ENCODE results near the gene NCAM1. TPM values are rescaled to one million over a fixed set of nuclear protein-coding genes. Genes with fewer than 3 reads are reported as not detected.

The NCAM1 gene
- total RNA-seq, 1 experiment from 2014 or later = 3.7 TPM

DNA sequence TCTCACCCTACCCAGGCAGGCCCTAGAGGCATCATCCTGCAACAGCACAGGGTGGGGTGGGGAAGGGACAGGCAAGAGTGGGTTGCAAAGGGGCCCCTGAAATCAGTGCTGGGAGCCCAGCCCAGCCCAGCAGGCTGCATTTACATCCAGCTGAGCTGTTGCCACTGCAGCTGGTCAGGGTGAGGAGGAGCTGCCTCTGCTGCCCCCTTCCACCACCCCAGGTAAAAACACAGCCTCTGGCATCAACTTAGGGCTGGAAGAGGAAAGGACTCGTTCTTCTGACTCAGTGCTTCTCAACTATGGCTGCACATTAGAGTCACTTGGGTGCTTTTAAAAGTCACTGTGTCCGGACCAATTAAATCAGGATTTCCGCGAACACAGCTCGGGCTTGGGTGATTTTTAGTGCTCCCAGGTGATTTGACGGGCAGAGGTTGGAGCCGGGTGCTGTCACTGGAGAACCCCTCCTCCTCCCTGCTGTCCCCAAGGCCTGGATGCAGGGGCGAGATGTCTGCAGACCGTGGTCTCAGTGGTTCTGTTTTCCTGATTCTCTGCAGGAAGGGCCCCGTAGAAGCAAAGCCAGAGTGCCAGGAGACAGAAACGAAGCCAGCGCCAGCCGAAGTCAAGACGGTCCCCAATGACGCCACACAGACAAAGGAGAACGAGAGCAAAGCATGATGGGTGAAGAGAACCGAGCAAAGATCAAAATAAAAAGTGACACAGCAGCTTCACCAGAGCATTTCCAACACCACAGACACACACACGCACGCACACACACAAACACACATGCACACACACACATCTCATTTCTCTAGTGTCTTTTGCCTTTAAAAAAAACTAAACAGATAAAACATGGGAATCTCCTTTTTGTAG, 313.7 kb downstream of the NCAM1 start:
- Mint-ChIP-seq H3K9me3 (ENCODE audit: low read depth, unreplicated experiment) (no peaks in the 10 kb centered on the region), H3K4me1 (ENCODE audit: low read depth, unreplicated experiment) (no peaks in the 10 kb centered on the region), H3K27me3 (ENCODE audit: unreplicated experiment) (peaks cover 43% of the 10 kb centered on the region), H3K4me3 (ENCODE audit: low read depth, unreplicated experiment) (no peak overlapping the region), H3K36me3 (ENCODE audit: insufficient read depth, unreplicated experiment) (no peaks in the 10 kb centered on the region), H3K27ac (ENCODE audit: unreplicated experiment) (no peak overlapping the region)
- intact Hi-C loops (cut with micrococcal nuclease; ENCODE audit: unreplicated experiment) = no loop called here
- peak; percentile 11 for DNase-seq
- CTCF ChIA-PET = interaction anchor here (0.6 to 1.0 kb wide), 2 partner anchors 493 to 687 kb away, joined by 3 read pairs; no protein-coding TSS in a partner anchor
- TF ChIP-seq, protein P1, sequence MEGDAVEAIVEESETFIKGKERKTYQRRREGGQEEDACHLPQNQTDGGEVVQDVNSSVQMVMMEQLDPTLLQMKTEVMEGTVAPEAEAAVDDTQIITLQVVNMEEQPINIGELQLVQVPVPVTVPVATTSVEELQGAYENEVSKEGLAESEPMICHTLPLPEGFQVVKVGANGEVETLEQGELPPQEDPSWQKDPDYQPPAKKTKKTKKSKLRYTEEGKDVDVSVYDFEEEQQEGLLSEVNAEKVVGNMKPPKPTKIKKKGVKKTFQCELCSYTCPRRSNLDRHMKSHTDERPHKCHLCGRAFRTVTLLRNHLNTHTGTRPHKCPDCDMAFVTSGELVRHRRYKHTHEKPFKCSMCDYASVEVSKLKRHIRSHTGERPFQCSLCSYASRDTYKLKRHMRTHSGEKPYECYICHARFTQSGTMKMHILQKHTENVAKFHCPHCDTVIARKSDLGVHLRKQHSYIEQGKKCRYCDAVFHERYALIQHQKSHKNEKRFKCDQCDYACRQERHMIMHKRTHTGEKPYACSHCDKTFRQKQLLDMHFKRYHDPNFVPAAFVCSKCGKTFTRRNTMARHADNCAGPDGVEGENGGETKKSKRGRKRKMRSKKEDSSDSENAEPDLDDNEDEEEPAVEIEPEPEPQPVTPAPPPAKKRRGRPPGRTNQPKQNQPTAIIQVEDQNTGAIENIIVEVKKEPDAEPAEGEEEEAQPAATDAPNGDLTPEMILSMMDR (IDR thresholded peaks at IDR 0.05; ENCODE audit: unreplicated experiment) = peak; percentile 21
- no TSS peak for BruUV-seq (replicated peaks)

DNA sequence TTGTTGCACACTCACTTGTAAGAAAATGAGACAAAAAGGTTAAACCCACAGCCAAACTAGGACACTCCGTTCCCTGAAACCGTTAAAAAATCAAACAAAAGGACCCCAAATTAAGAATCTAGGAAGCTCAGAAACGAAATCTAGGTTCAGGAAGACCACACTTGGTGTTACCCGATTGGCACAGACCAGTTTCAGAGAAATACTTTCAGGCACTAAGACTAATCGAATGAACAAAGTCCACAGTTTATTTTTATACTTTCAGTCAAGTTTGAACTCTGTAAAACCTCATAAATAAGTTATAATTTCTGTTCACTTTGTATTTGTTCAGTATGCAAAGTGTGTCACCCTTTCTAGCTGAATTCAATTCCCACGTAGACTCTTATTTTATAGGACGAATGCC, 314.4 kb downstream of the NCAM1 start:
- H3K4me1 Mint-ChIP-seq (ENCODE audit: low read depth, unreplicated experiment) = no peaks in the 10 kb centered on the region
- no peak overlapping the region for H3K27ac Mint-ChIP-seq (ENCODE audit: unreplicated experiment)
- no peak overlapping the region for H3K4me3 Mint-ChIP-seq (ENCODE audit: low read depth, unreplicated experiment)
- peaks cover 37% of the 10 kb centered on the region for H3K27me3 Mint-ChIP-seq (ENCODE audit: unreplicated experiment)
- H3K36me3 Mint-ChIP-seq (ENCODE audit: insufficient read depth, unreplicated experiment) = no peaks in the 10 kb centered on the region
- intact Hi-C loops (cut with micrococcal nuclease; ENCODE audit: unreplicated experiment) = no loop called here
- CTCF ChIA-PET = no interaction called here
- TF ChIP-seq, protein P1 (IDR thresholded peaks at IDR 0.05; ENCODE audit: unreplicated experiment) = no peak
- no TSS peak for BruUV-seq (replicated peaks)
- DNase-seq = no peak
- no peaks in the 10 kb centered on the region for H3K9me3 Mint-ChIP-seq (ENCODE audit: low read depth, unreplicated experiment)

DNA sequence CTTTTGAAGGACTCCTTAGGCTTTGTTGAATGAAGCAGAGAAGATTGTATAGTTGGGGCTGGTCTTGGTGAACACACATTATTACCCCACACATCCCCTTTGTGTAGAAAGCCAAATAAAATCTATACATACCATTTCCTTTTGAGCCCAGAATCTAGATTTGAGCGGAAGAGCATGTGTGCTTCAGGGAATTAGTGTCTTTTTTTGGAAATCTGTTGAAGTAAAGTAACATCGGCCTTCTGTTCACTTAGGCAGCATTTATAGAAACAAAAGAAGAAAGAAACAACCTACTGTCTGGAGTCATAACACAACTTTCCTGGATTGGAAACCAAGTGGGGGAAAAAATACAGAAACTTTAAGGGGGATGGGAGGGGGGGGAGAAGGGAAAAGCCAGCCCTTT, 315.2 kb downstream of the NCAM1 start:
- no peak for DNase-seq
- TF ChIP-seq, protein P1 (IDR thresholded peaks at IDR 0.05; ENCODE audit: unreplicated experiment) = no peak
- no TSS peak for BruUV-seq (replicated peaks)
- H3K4me3 Mint-ChIP-seq (ENCODE audit: low read depth, unreplicated experiment) = no peak overlapping the region
- intact Hi-C loops (cut with micrococcal nuclease; ENCODE audit: unreplicated experiment) = no loop called here
- H3K36me3 Mint-ChIP-seq (ENCODE audit: insufficient read depth, unreplicated experiment) = no peaks in the 10 kb centered on the region
- no peaks in the 10 kb centered on the region for H3K4me1 Mint-ChIP-seq (ENCODE audit: low read depth, unreplicated experiment)
- CTCF ChIA-PET = no interaction called here
- peaks cover 35% of the 10 kb centered on the region for H3K27me3 Mint-ChIP-seq (ENCODE audit: unreplicated experiment)
- no peak overlapping the region for H3K27ac Mint-ChIP-seq (ENCODE audit: unreplicated experiment)
- H3K9me3 Mint-ChIP-seq (ENCODE audit: low read depth, unreplicated experiment) = no peaks in the 10 kb centered on the region

DNA sequence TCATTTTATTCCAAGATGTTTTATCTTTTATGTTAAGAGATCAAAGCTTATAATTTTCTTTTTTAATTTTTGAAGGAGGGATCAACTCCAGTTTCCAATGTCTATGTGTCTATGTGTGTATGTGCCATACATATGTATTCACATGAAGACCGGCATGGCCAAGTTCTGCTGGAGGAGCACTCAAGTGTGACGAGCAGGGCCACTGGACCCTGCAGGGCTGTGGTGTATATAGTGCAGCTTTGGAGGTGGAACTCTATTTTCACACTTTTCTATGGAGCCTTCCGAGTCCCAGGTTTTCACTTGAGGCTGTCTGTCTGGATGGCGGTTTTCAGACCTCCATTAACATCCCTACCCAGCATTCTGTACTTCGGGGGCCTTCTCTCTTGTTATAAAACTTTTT, 316.7 kb downstream of the NCAM1 start:
- H3K36me3 Mint-ChIP-seq (ENCODE audit: insufficient read depth, unreplicated experiment) = no peaks in the 10 kb centered on the region
- no peak for DNase-seq
- BruUV-seq (replicated peaks) = no TSS peak
- intact Hi-C loops (cut with micrococcal nuclease; ENCODE audit: unreplicated experiment) = no loop called here
- TF ChIP-seq, protein P1 (IDR thresholded peaks at IDR 0.05; ENCODE audit: unreplicated experiment) = no peak
- no peak overlapping the region for H3K4me3 Mint-ChIP-seq (ENCODE audit: low read depth, unreplicated experiment)
- H3K4me1 Mint-ChIP-seq (ENCODE audit: low read depth, unreplicated experiment) = no peaks in the 10 kb centered on the region
- H3K27ac Mint-ChIP-seq (ENCODE audit: unreplicated experiment) = no peak overlapping the region
- CTCF ChIA-PET = no interaction called here
- peaks cover 27% of the 10 kb centered on the region for H3K27me3 Mint-ChIP-seq (ENCODE audit: unreplicated experiment)
- no peaks in the 10 kb centered on the region for H3K9me3 Mint-ChIP-seq (ENCODE audit: low read depth, unreplicated experiment)

Data from Calu3 (cell line).